ENCODE measurements around the gene MAST4.

Gene MAST4

GRCh38 chr5:67100301-67100700, 504.1 kb downstream of the MAST4 start:
- Histone ChIP-seq H3K36me3 (peaks cover 0 to 24% (median 4%) of the 10 kb centered on the region in 11 experiments; a peak in 10 of 22 replicates), H3K4me2 (no peak overlapping the region), H3K27ac (no peak overlapping the region), H4K20me1 (no peaks in the 10 kb centered on the region), H3K4me3 (no peak overlapping the region), H3K4me1 (peaks cover 0 to 6% (median 0%) of the 10 kb centered on the region in 10 experiments; a peak in 3 of 20 replicates), H3K9me3 (replicated peaks in 1 of 11) (no peaks in the 10 kb centered on the region), H3K27me3 (no peaks in the 10 kb centered on the region), H3K9ac (no peak overlapping the region)
- no peak for TF ChIP-seq Cebpa-rat (IDR thresholded peaks at IDR 0.05)

- Histone ChIP-seq H3K27me3 (no peaks in the 10 kb centered on the region), H3K4me2 (no peak overlapping the region), H3K4me3 (no peak overlapping the region), H3K9me3 (replicated peaks in 1 of 11) (no peaks in the 10 kb centered on the region), H3K27ac (no peak overlapping the region), H3K9ac (no peak overlapping the region), H4K20me1 (no peaks in the 10 kb centered on the region), H3K36me3 (peaks cover 0 to 35% (median 3%) of the 10 kb centered on the region in 11 experiments; a peak in 10 of 22 replicates), H3K4me1 (peaks cover 0 to 6% (median 0%) of the 10 kb centered on the region in 10 experiments; a peak in 3 of 20 replicates)
- TF ChIP-seq Cebpa-rat (IDR thresholded peaks at IDR 0.05): no peak
Observed at GRCh38 chr5:67102708-67103107, 506.5 kb downstream of the MAST4 start.

GRCh38 chr5:67104859-67105258, 508.7 kb downstream of the MAST4 start:
- no peak overlapping the region for H3K4me3 ChIP-seq
- no peak overlapping the region for H3K4me2 ChIP-seq
- no peak overlapping the region for H3K27ac ChIP-seq
- no peaks in the 10 kb centered on the region for H4K20me1 ChIP-seq
- peaks cover 0 to 37% (median 3%) of the 10 kb centered on the region in 11 experiments; a peak in 11 of 22 replicates for H3K36me3 ChIP-seq
- H3K9ac ChIP-seq: no peak overlapping the region
- H3K27me3 ChIP-seq: no peaks in the 10 kb centered on the region
- TF ChIP-seq Cebpa-rat (IDR thresholded peaks at IDR 0.05): no peak
- H3K4me1 ChIP-seq: peaks cover 0 to 6% (median 0%) of the 10 kb centered on the region in 10 experiments; a peak in 3 of 20 replicates
- no peaks in the 10 kb centered on the region for H3K9me3 ChIP-seq (replicated peaks in 1 of 11)

GRCh38 chr5:67105270-67105669, 509.1 kb downstream of the MAST4 start:
- Histone ChIP-seq H3K27ac (no peak overlapping the region), H3K4me2 (no peak overlapping the region)
- TF ChIP-seq Cebpa-rat (IDR thresholded peaks at IDR 0.05): no peak

GRCh38 chr5:67106626-67107342, 510.6 kb downstream of the MAST4 start:
- Histone ChIP-seq H3K27ac (no peak overlapping the region), H3K4me1 (peaks cover 0 to 6% (median 0%) of the 10 kb centered on the region in 10 experiments; a peak in 3 of 20 replicates), H3K4me3 (no peak overlapping the region), H3K36me3 (peaks cover 0 to 48% (median 7%) of the 10 kb centered on the region in 11 experiments; a peak in 10 of 22 replicates), H3K9ac (no peak overlapping the region), H4K20me1 (no peaks in the 10 kb centered on the region), H3K27me3 (no peaks in the 10 kb centered on the region), H3K9me3 (replicated peaks in 1 of 11) (no peaks in the 10 kb centered on the region), H3K4me2 (no peak overlapping the region)
- TF ChIP-seq Cebpa-rat (IDR thresholded peaks at IDR 0.05): no peak

More at GRCh38 chr5:67105270-67105669, 509.1 kb downstream of the MAST4 start:
- Histone ChIP-seq H4K20me1 (no peaks in the 10 kb centered on the region), H3K4me1 (peaks cover 0 to 6% (median 0%) of the 10 kb centered on the region in 10 experiments; a peak in 3 of 20 replicates), H3K9me3 (replicated peaks in 1 of 11) (no peaks in the 10 kb centered on the region), H3K9ac (no peak overlapping the region), H3K27me3 (no peaks in the 10 kb centered on the region), H3K36me3 (peaks cover 0 to 41% (median 3%) of the 10 kb centered on the region in 11 experiments; a peak in 11 of 22 replicates), H3K4me3 (no peak overlapping the region)

- Histone ChIP-seq H4K20me1 (no peaks in the 10 kb centered on the region), H3K27ac (no peak overlapping the region), H3K36me3 (peaks cover 0 to 34% (median 11%) of the 10 kb centered on the region in 11 experiments; a peak in 11 of 22 replicates), H3K4me3 (no peak overlapping the region), H3K4me2 (no peak overlapping the region), H3K27me3 (no peaks in the 10 kb centered on the region), H3K9me3 (replicated peaks in 1 of 11) (peaks cover 0 to 8% (median 0%) of the 10 kb centered on the region in 11 experiments; a peak in 1 of 22 replicates), H3K9ac (no peak overlapping the region), H3K4me1 (peaks cover 0 to 5% (median 0%) of the 10 kb centered on the region in 10 experiments; a peak in 3 of 20 replicates)
- TF ChIP-seq Cebpa-rat (IDR thresholded peaks at IDR 0.05): no peak
Observed at GRCh38 chr5:67111779-67112178, 515.6 kb downstream of the MAST4 start.

GRCh38 chr5:67115246-67115645, 519.1 kb downstream of the MAST4 start:
- Histone ChIP-seq H3K9ac (no peak overlapping the region), H3K4me2 (peak overlapping the region in 1 of 11 experiments; percentile 14; a peak in 1 of 22 replicates), H3K4me1 (peaks cover 0 to 5% (median 0%) of the 10 kb centered on the region in 10 experiments; a peak in 4 of 20 replicates), H3K4me3 (no peak overlapping the region), H3K9me3 (replicated peaks in 1 of 11) (peaks cover 0 to 8% (median 0%) of the 10 kb centered on the region in 11 experiments; a peak in 1 of 22 replicates), H3K36me3 (peaks cover 0 to 29% (median 11%) of the 10 kb centered on the region in 11 experiments; a peak in 12 of 22 replicates), H3K27me3 (no peaks in the 10 kb centered on the region), H4K20me1 (no peaks in the 10 kb centered on the region), H3K27ac (no peak overlapping the region)
- TF ChIP-seq Cebpa-rat (IDR thresholded peaks at IDR 0.05): no peak

- H3K4me2 ChIP-seq: no peak overlapping the region
Observed at GRCh38 chr5:67115817-67116216, 519.6 kb downstream of the MAST4 start.

GRCh38 chr5:67118050-67118620, 521.9 kb downstream of the MAST4 start:
- H3K4me1 ChIP-seq: peaks cover 0 to 23% (median 15%) of the 10 kb centered on the region in 10 experiments; a peak in 15 of 20 replicates
- no peaks in the 10 kb centered on the region for H3K9me3 ChIP-seq (replicated peaks in 1 of 11)
- no peaks in the 10 kb centered on the region for H4K20me1 ChIP-seq
- no peak overlapping the region for H3K9ac ChIP-seq
- H3K27me3 ChIP-seq: no peaks in the 10 kb centered on the region
- no peak for TF ChIP-seq Cebpa-rat (IDR thresholded peaks at IDR 0.05)
- H3K36me3 ChIP-seq: peaks cover 0 to 12% (median 0%) of the 10 kb centered on the region in 11 experiments; a peak in 8 of 22 replicates
- H3K4me3 ChIP-seq: no peak overlapping the region
- H3K4me2 ChIP-seq: no peak overlapping the region
- no peak overlapping the region for H3K27ac ChIP-seq

More at GRCh38 chr5:67115817-67116216, 519.6 kb downstream of the MAST4 start:
- H3K27me3 ChIP-seq: no peaks in the 10 kb centered on the region
- H4K20me1 ChIP-seq: no peaks in the 10 kb centered on the region
- no peak overlapping the region for H3K9ac ChIP-seq
- H3K27ac ChIP-seq: no peak overlapping the region
- no peak overlapping the region for H3K4me3 ChIP-seq
- peaks cover 0 to 5% (median 0%) of the 10 kb centered on the region in 10 experiments; a peak in 4 of 20 replicates for H3K4me1 ChIP-seq
- peaks cover 0 to 23% (median 11%) of the 10 kb centered on the region in 11 experiments; a peak in 12 of 22 replicates for H3K36me3 ChIP-seq
- H3K9me3 ChIP-seq (replicated peaks in 1 of 11): peaks cover 0 to 8% (median 0%) of the 10 kb centered on the region in 11 experiments; a peak in 1 of 22 replicates
- no peak for TF ChIP-seq Cebpa-rat (IDR thresholded peaks at IDR 0.05)

Measured in BLaER1 treated with 17β-estradiol and CSF1 and Interleukin-3, amounts not matched to agents 10 nM and 100 nM (cell line).